Measurements from ENCODE around the gene COBL.
"Not testable (repeated sequence)": the region's sequence is repeated elsewhere in the genome, so short reads cannot be mapped to it uniquely, and the experiment has no call there.

Gene COBL

GRCh38 chr7:51013861-51014511 lies 302.6 kb downstream of the COBL start:
- DNase-seq = no peak

GRCh38 chr7:51013218-51013786 lies 303.3 kb downstream of the COBL start:
- no peak for DNase-seq

- DNase-seq = no peak
Observed at GRCh38 chr7:51012569-51013217, 303.9 kb downstream of the COBL start.

GRCh38 chr7:51011710-51012350 lies 304.8 kb downstream of the COBL start:
- no peak for DNase-seq

- no peak for DNase-seq
Observed at GRCh38 chr7:51010534-51010933, 306.1 kb downstream of the COBL start.

GRCh38 chr7:51009716-51010496 lies 306.7 kb downstream of the COBL start:
- no peak for DNase-seq

GRCh38 chr7:51007551-51008505 lies 308.8 kb downstream of the COBL start:
- DNase-seq = no peak

GRCh38 chr7:51006483-51007235 lies 309.9 kb downstream of the COBL start:
- DNase-seq = no peak

GRCh38 chr7:51005074-51005473 lies 311.5 kb downstream of the COBL start:
- no peak for DNase-seq

GRCh38 chr7:51000956-51001355 lies 315.7 kb downstream of the COBL start:
- no peak for DNase-seq

- no peak for DNase-seq
Observed at GRCh38 chr7:50994753-50995319, 321.8 kb downstream of the COBL start.

- not testable (repeated sequence) for DNase-seq
Observed at GRCh38 chr7:50990214-50990613, 326.4 kb downstream of the COBL start.

- DNase-seq = no peak
Observed at GRCh38 chr7:50988988-50989387, 327.6 kb downstream of the COBL start.

GRCh38 chr7:50988465-50988864 lies 328.1 kb downstream of the COBL start:
- no peak for DNase-seq

GRCh38 chr7:50985096-50985495 lies 331.5 kb downstream of the COBL start:
- no peak for DNase-seq

GRCh38 chr7:50983850-50984249 lies 332.8 kb downstream of the COBL start:
- no peak for DNase-seq

- no peak for DNase-seq
Observed at GRCh38 chr7:50982626-50983025, 334.0 kb downstream of the COBL start.

GRCh38 chr7:50981743-50982142 lies 334.9 kb downstream of the COBL start:
- no peak for DNase-seq

- no peak for DNase-seq
Observed at GRCh38 chr7:50980411-50980810, 336.2 kb downstream of the COBL start.

GRCh38 chr7:50978633-50979215 lies 337.9 kb downstream of the COBL start:
- DNase-seq = no peak
